Breast epithelium (tissue), 3 donors: ENCODE data around the gene PDSS1.

Source experiments
- POLR2A ChIP-seq: fragments of 450-650 bp; IDR thresholded peaks from one replicate; pipeline ENCODE4 v1.6.1; 2016; ENCODE audit warnings: antibody characterized with exemption, mild to moderate bottlenecking, moderate library complexity
- TF ChIP-seq, protein P1 (sequence below), 3 donors: fragments of 450-650 bp; IDR thresholded peaks; one replicate each; pipeline ENCODE4 v1.5.1; 2016 to 2017; ENCODE audit warnings: antibody characterized with exemption in 3 of 3, mild to moderate bottlenecking in 3 of 3, moderate library complexity in 3 of 3

DNA sequence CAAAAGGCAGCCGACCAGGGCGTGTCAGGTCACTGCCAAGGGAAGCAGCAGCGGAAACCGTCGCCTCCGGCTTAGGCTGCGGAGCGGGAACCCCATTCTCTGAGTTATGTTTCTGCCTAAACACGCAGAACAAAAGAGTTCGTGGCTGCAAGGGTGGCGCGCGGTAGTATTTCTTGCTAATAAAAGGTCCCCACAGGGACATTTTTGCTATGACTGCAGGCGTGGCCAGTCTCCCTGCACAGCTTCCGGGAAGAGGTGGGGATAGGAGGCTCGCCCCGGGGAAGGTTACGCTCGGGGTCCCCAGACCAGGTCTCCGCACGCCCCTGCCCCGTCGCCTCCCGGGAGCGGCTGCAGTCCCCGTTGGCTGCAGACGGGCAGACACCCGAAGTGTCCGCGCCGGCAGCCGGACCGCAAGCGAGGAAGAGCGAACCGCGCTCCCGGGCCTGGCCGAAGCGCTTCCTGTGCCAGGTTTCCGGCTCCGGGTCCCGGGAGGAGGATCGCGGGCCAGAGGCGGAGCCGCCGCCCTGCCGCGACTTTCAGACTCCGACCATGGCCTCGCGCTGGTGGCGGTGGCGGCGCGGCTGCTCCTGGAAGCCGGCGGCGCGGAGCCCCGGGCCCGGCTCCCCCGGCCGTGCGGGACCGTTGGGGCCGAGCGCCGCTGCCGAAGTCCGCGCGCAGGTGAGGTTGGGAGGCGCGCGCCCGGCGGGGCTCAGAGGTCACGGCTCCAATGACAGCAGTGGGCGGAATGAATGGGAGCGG lies at the start of gene PDSS1:
- TF ChIP-seq, protein P1, sequence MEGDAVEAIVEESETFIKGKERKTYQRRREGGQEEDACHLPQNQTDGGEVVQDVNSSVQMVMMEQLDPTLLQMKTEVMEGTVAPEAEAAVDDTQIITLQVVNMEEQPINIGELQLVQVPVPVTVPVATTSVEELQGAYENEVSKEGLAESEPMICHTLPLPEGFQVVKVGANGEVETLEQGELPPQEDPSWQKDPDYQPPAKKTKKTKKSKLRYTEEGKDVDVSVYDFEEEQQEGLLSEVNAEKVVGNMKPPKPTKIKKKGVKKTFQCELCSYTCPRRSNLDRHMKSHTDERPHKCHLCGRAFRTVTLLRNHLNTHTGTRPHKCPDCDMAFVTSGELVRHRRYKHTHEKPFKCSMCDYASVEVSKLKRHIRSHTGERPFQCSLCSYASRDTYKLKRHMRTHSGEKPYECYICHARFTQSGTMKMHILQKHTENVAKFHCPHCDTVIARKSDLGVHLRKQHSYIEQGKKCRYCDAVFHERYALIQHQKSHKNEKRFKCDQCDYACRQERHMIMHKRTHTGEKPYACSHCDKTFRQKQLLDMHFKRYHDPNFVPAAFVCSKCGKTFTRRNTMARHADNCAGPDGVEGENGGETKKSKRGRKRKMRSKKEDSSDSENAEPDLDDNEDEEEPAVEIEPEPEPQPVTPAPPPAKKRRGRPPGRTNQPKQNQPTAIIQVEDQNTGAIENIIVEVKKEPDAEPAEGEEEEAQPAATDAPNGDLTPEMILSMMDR (IDR thresholded peaks at IDR 0.05): no peak
- TF ChIP-seq POLR2A: no peak
